CD14-positive monocyte (primary cell): ENCODE measurements around the gene TUBB3. TPM values are rescaled to one million over a fixed set of nuclear protein-coding genes. Genes with fewer than 3 reads are reported as not detected.

Experiments
- DNase-seq, 3 donors: peaks; one replicate each; pipeline ENCODE4 v3.0.0-alpha.2; 2011 to 2022
- H2AFZ ChIP-seq: 2 replicates; pipeline ENCODE4 v1.6.0; 2012; ENCODE audit warnings: mild to moderate bottlenecking, low read depth, low read length, inconsistent platforms; ENCODE audit not compliant: insufficient read depth, poor library complexity, severe bottlenecking
- H3K27ac ChIP-seq, 2 donors: 1 replicate in 1 of 2; 2 replicates in 1 of 2; pipeline ENCODE4 v1.5.1; 2012 to 2013; ENCODE audit warnings: low read length in 2 of 2, control low read depth in 1 of 2, inconsistent platforms in 1 of 2, low read depth in 1 of 2, mild to moderate bottlenecking in 1 of 2
- H3K27me3 ChIP-seq, 2 donors: one replicate each; pipeline versions ENCODE4 v1.6.0 to v1.6.1; 2011 to 2013; ENCODE audit warnings: low read length in 2 of 2; ENCODE audit not compliant: control insufficient read depth in 2 of 2, insufficient read depth in 2 of 2
- H3K36me3 ChIP-seq, 2 donors: replicated peaks in 1 of 2; 1 replicate in 1 of 2; 2 replicates in 1 of 2; pipeline versions ENCODE4 v1.5.1 to v1.6.1; 2012 to 2013; ENCODE audit warnings: low read length in 2 of 2, control low read depth in 1 of 2, inconsistent platforms in 1 of 2, mild to moderate bottlenecking in 1 of 2; ENCODE audit not compliant: insufficient read depth in 2 of 2, control insufficient read depth in 1 of 2
- H3K4me1 ChIP-seq, 2 donors: 1 replicate in 1 of 2; 2 replicates in 1 of 2; pipeline versions ENCODE4 v1.5.1 to v1.6.1; 2012 to 2013; ENCODE audit warnings: low read length in 2 of 2, control low read depth in 1 of 2, inconsistent platforms in 1 of 2, mild to moderate bottlenecking in 1 of 2, moderate library complexity in 1 of 2; ENCODE audit not compliant: insufficient read depth in 2 of 2, control insufficient read depth in 1 of 2
- H3K4me2 ChIP-seq: replicated peaks from 2 replicates; pipeline ENCODE3; 2012; ENCODE audit warnings: low read length, moderate library complexity, mild to moderate bottlenecking; ENCODE audit not compliant: poor library complexity, severe bottlenecking; ENCODE audit errors: extremely low read depth
- H3K4me3 ChIP-seq, 3 experiments: fragments of 200-600 bp in 1 of 3; sonication (generic) in 1 of 3; replicated peaks in 1 of 3; 1 replicate in 2 of 3; 2 replicates in 1 of 3; pipeline ENCODE4 v1.5.1; 2011 to 2013; ENCODE audit warnings: low read length in 3 of 3, mild to moderate bottlenecking in 3 of 3, control low read depth in 2 of 3, low read depth in 2 of 3, inconsistent platforms in 1 of 3, moderate library complexity in 1 of 3
- H3K79me2 ChIP-seq: 2 replicates; pipeline ENCODE4 v1.6.0; 2012; ENCODE audit warnings: mild to moderate bottlenecking, control low read depth, inconsistent platforms, low read length, moderate library complexity; ENCODE audit not compliant: insufficient read depth
- H3K9ac ChIP-seq: 2 replicates; pipeline ENCODE4 v1.6.0; 2017; ENCODE audit warnings: low read length, mild to moderate bottlenecking; ENCODE audit not compliant: insufficient read depth, poor library complexity, severe bottlenecking
- H3K9me3 ChIP-seq, 2 donors: replicated peaks in 1 of 2; 1 replicate in 1 of 2; 2 replicates in 1 of 2; pipeline versions ENCODE4 v1.5.1 to v1.6.1; 2012 to 2013; ENCODE audit warnings: low read length in 2 of 2, control low read depth in 1 of 2; ENCODE audit not compliant: control insufficient read depth in 1 of 2, insufficient read depth in 1 of 2
- H4K20me1 ChIP-seq: 2 replicates; pipeline ENCODE4 v1.6.0; 2012; ENCODE audit warnings: mild to moderate bottlenecking, low read length, control low read depth, moderate library complexity; ENCODE audit not compliant: insufficient read depth
- H3K27ac Mint-ChIP-seq, 7 donors: one replicate each; pipeline ENCODE4 v1.8.0; 2020; ENCODE audit warnings: mild to moderate bottlenecking in 7 of 7, mixed read lengths in 7 of 7, moderate library complexity in 6 of 7, inconsistent platforms in 2 of 7
- H3K27me3 Mint-ChIP-seq, 3 donors: one replicate each; pipeline ENCODE4 v1.8.0; 2021 to 2022; ENCODE audit warnings: low read depth in 3 of 3, mild to moderate bottlenecking in 3 of 3, mixed read lengths in 3 of 3, moderate library complexity in 3 of 3, inconsistent platforms in 1 of 3
- H3K36me3 Mint-ChIP-seq, 2 donors: one replicate each; pipeline ENCODE4 v1.8.0; 2020; ENCODE audit warnings: mixed read lengths in 2 of 2, inconsistent platforms in 1 of 2, mild to moderate bottlenecking in 1 of 2
- H3K4me1 Mint-ChIP-seq: one replicate; pipeline ENCODE4 v1.8.0; 2020; ENCODE audit warnings: mild to moderate bottlenecking, mixed read lengths
- H3K4me3 Mint-ChIP-seq, 2 donors: one replicate each; pipeline ENCODE4 v1.8.0; 2020; ENCODE audit warnings: mild to moderate bottlenecking in 2 of 2, mixed read lengths in 2 of 2, moderate library complexity in 1 of 2
- H3K9me3 Mint-ChIP-seq, 7 donors: one replicate each; pipeline ENCODE4 v1.8.0; 2020 to 2022; ENCODE audit warnings: mixed read lengths in 7 of 7, mild to moderate bottlenecking in 6 of 7, moderate library complexity in 6 of 7, inconsistent platforms in 2 of 7
- CTCF ChIP-seq: fragments of 200-600 bp; IDR thresholded peaks from one replicate; pipeline ENCODE4 v1.8.0; 2022; ENCODE audit warnings: antibody characterized with exemption, mild to moderate bottlenecking
- WGBS: methylation state at CpG from one replicate; pipeline ENCODE4 v1.1.5; 2013; ENCODE audit warnings: missing lambda C conversion rate; ENCODE audit not compliant: insufficient coverage; 5-methylcytosine and 5-hydroxymethylcytosine counted together
- intact Hi-C, 2 donors: fragments of 100-400 bp; cut with micrococcal nuclease; formaldehyde crosslinking; loops; one replicate each; pipeline versions ENCODE4 v1.15.0 to v1.15.1; 2023
- polyA plus RNA-seq, 3 donors: library from polyadenylated mRNA; depleted of rRNA in 1 of 3; unstranded in 2 of 3; stranded (reverse) in 1 of 3; fragments of 300-500 nt in 2 of 3; fragments of >200 nt in 1 of 3; fragmentation: Illumina TruSeq in 2 of 3; gene quantifications; 1 replicate in 2 of 3; 2 replicates in 1 of 3; pipeline ENCODE4 v1.2.3, GENCODE V29; 2012 to 2021

Gene TUBB3
- polyA plus RNA-seq, 3 donors, result 2.9 TPM; not detected in 2

DNA sequence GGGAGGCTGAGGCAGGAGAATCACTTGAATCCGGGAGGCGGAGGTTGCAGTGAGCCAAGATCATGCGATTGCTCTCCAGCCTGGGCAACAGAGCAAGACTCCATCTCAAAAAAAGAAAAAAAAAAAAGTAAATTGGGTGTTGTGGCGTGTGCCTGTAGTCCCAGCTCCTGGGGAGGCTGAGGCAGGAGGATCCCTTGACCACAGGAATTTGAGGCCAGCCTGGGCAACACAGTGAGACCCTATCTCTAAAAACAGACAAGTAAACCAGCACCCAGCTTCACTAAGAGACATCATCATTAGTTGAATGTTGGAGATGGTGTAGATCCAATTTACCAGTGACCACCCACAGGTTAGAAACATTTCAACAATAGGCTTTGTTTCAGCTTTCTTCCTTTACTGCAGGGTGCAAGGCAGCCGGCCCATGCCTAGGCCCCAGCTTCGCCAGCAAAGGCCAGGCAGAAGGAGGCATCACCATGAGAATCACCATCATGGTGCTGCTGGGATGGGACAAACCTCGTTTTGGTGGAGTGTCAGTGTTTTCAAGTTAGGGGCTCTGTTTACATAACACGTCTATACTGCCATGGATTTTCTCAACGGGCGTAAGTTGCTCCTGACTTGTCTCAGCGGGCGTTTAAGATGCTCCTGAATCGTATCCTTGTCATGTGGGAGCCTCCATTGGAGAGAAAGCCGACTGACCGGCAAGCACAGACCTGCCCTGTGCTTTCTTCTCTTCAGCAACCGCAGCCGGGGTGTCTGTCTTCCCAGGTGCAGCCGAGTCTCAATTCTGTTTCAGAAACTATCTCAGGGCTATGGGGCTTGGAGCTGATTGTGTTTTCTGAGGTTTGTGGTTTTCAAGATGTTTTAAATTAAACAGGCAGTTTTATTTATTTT, 42.4 kb upstream of the TUBB3 start:
- H3K79me2 ChIP-seq, result peaks cover 84% of the 10 kb centered on the region
- no peak overlapping the region for H3K4me3 Mint-ChIP-seq
- no peak overlapping the region for H3K27ac Mint-ChIP-seq

GRCh38 chr16:89881368-89881730, 41.8 kb upstream of the TUBB3 start:
- Histone ChIP-seq H3K9ac (no peak overlapping the region), H3K27me3 (no peaks in the 10 kb centered on the region), H3K79me2 (peaks cover 78% of the 10 kb centered on the region), H3K9me3 (no peaks in the 10 kb centered on the region), H3K27ac (no peak overlapping the region), H3K4me2 (no peak overlapping the region), H2AFZ (no peak overlapping the region), H3K36me3 (peaks cover 63 to 94% of the 10 kb centered on the region in 2 donors), H3K4me1 (no peaks in the 10 kb centered on the region), H4K20me1 (peaks cover 91% of the 10 kb centered on the region), H3K4me3 (no peak overlapping the region)
- H3K4me3 Mint-ChIP-seq, result no peak overlapping the region
- H3K27ac Mint-ChIP-seq, result no peak overlapping the region
- H3K9me3 Mint-ChIP-seq, result no peaks in the 10 kb centered on the region
- no peak for DNase-seq
- intact Hi-C loops, result no loop called here
- H3K36me3 Mint-ChIP-seq, result peaks cover 53 to 81% of the 10 kb centered on the region in 2 donors
- WGBS, result 97% methylated on average over 5 of the region's 6 CpGs
- no peaks in the 10 kb centered on the region for H3K4me1 Mint-ChIP-seq
- peaks cover 0 to 1% (median 0%) of the 10 kb centered on the region in 3 donors for H3K27me3 Mint-ChIP-seq
- no peak for TF ChIP-seq CTCF

More for the DNA sequence above, 42.4 kb upstream of the TUBB3 start:
- no peak overlapping the region for H2AFZ ChIP-seq
- peaks cover 97% of the 10 kb centered on the region for H4K20me1 ChIP-seq
- peaks cover 50 to 80% of the 10 kb centered on the region in 2 donors for H3K36me3 Mint-ChIP-seq
- peaks cover 0 to 1% (median 0%) of the 10 kb centered on the region in 3 donors for H3K27me3 Mint-ChIP-seq
- no peaks in the 10 kb centered on the region for H3K27me3 ChIP-seq
- TF ChIP-seq CTCF, result no peak
- H3K9me3 Mint-ChIP-seq, result no peaks in the 10 kb centered on the region
- H3K36me3 ChIP-seq, result peaks cover 62 to 94% of the 10 kb centered on the region in 2 donors
- DNase-seq, result no peak
- H3K4me1 Mint-ChIP-seq, result no peaks in the 10 kb centered on the region
- H3K4me1 ChIP-seq, result no peaks in the 10 kb centered on the region
- H3K9ac ChIP-seq, result no peak overlapping the region
- WGBS, result 99% methylated on average over 8 of the region's 18 CpGs
- intact Hi-C loops, result no loop called here
- no peak overlapping the region for H3K27ac ChIP-seq
- no peak overlapping the region for H3K4me2 ChIP-seq
- no peak overlapping the region for H3K4me3 ChIP-seq
- no peaks in the 10 kb centered on the region for H3K9me3 ChIP-seq
